A549 (cell line): ENCODE measurements around the gene CSGALNACT2.

ENCODE experiments used
- CEBPB ChIP-seq, 2 experiments: fragments of >200 bp in 1 of 2; sonication (Bioruptor Twin) in 1 of 2; formaldehyde crosslinking in 1 of 2; IDR thresholded peaks; 2 replicates each; pipeline ENCODE4 v1.6.1; 2012 to 2016
- CHD2 ChIP-seq: fragments of 150-350 bp; IDR thresholded peaks from 2 replicates; pipeline ENCODE4 v1.6.1; 2014; ENCODE audit warnings: low read length; ENCODE audit not compliant: partially characterized antibody
- EP300 ChIP-seq, 2 experiments: fragments of >200 bp; sonication (Bioruptor Twin); formaldehyde crosslinking; IDR thresholded peaks; 2 replicates in 1 of 2; 3 replicates in 1 of 2; pipeline ENCODE4 v1.6.1; 2016 to 2017
- FOSL2 ChIP-seq, 2 experiments: fragments of 450-650 bp in 1 of 2; fragments of >200 bp in 1 of 2; sonication (Bioruptor Twin) in 1 of 2; formaldehyde crosslinking; IDR thresholded peaks; 2 replicates each; pipeline versions ENCODE4 v1.5.0 to v1.6.1; 2016 to 2020; ENCODE audit warnings: mild to moderate bottlenecking in 1 of 2, moderate library complexity in 1 of 2
- HOXB13 ChIP-seq: fragments of 250-450 bp; sonication (Bioruptor Pico); IDR thresholded peaks from 2 replicates; pipeline ENCODE4 v1.5.0; 2020; ENCODE audit warnings: low read depth, mild to moderate bottlenecking, moderate library complexity
- MAFK ChIP-seq: fragments of 450-650 bp; IDR thresholded peaks from 2 replicates; pipeline ENCODE4 v1.6.1; 2014; ENCODE audit not compliant: partially characterized antibody
- POLR2A ChIP-seq: IDR thresholded peaks from 2 replicates; pipeline ENCODE4 v1.6.1; 2012; ENCODE audit warnings: mild to moderate bottlenecking, low read length
- ZC3H11A ChIP-seq: fragments of 450-650 bp; IDR thresholded peaks from 2 replicates; pipeline ENCODE4 v1.6.1; 2014; ENCODE audit warnings: antibody characterized with exemption, mild to moderate bottlenecking
- ZSCAN20 ChIP-seq: fragments of 250-450 bp; sonication (Bioruptor Pico); IDR thresholded peaks from 2 replicates; pipeline ENCODE4 v1.8.0; 2022; ENCODE audit warnings: mild to moderate bottlenecking, moderate library complexity
- TF ChIP-seq, protein P1 (sequence below): IDR thresholded peaks from 2 replicates; pipeline ENCODE4 v1.6.1; 2012
- TF ChIP-seq, protein P2 (sequence below): fragments of >200 bp; sonication (Bioruptor Twin); formaldehyde crosslinking; IDR thresholded peaks from 3 replicates; pipeline ENCODE4 v1.5.1; 2016

DNA sequence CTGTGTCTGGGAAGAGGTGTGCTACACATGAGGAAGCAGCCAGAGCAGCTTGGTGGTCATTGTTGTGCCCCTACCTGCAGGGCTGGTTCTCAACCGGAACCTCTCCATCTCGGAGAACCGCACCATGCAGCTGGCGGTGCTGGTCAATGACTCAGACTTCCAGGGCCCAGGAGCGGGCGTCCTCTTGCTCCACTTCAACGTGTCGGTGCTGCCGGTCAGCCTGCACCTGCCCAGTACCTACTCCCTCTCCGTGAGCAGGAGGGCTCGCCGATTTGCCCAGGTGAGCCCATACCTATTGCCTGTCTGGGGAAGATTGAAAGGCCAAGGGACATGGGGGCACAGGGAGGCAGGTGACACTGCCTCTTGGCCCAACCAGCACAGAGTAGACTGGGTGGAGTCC is 29.3 kb upstream of the CSGALNACT2 start:
- no peak for TF ChIP-seq POLR2A
- TF ChIP-seq, protein P1, sequence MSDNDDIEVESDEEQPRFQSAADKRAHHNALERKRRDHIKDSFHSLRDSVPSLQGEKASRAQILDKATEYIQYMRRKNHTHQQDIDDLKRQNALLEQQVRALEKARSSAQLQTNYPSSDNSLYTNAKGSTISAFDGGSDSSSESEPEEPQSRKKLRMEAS: no peak
- TF ChIP-seq EP300 (IDR thresholded peaks at IDR 0.05): no peak
- TF ChIP-seq CEBPB (IDR thresholded peaks at IDR 0.05): no peak
- TF ChIP-seq FOSL2 (IDR thresholded peaks at IDR 0.05): no peak
- no peak for TF ChIP-seq FOSL2 (CRISPR knock-in tag; IDR thresholded peaks at IDR 0.05)
- TF ChIP-seq ZC3H11A: no peak
- no peak for TF ChIP-seq HOXB13
- no peak for TF ChIP-seq MAFK
- TF ChIP-seq, protein P2, sequence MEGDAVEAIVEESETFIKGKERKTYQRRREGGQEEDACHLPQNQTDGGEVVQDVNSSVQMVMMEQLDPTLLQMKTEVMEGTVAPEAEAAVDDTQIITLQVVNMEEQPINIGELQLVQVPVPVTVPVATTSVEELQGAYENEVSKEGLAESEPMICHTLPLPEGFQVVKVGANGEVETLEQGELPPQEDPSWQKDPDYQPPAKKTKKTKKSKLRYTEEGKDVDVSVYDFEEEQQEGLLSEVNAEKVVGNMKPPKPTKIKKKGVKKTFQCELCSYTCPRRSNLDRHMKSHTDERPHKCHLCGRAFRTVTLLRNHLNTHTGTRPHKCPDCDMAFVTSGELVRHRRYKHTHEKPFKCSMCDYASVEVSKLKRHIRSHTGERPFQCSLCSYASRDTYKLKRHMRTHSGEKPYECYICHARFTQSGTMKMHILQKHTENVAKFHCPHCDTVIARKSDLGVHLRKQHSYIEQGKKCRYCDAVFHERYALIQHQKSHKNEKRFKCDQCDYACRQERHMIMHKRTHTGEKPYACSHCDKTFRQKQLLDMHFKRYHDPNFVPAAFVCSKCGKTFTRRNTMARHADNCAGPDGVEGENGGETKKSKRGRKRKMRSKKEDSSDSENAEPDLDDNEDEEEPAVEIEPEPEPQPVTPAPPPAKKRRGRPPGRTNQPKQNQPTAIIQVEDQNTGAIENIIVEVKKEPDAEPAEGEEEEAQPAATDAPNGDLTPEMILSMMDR: no peak
- no peak for TF ChIP-seq ZSCAN20 (CRISPR knock-in tag)
- no peak for TF ChIP-seq CHD2
